HepG2 (cell line): ENCODE data around the gene VDR. TPM values are rescaled to one million over a fixed set of nuclear protein-coding genes. Genes with fewer than 3 reads are reported as not detected.

Source experiments
- ATAC-seq: fragments of 200-7000 bp; cut with Tn5 transposase; 3 replicates; pipeline ENCODE4 v1.9.1; 2020; ENCODE audit warnings: mild to moderate bottlenecking, moderate library complexity
- BruUV-seq: library from RNA; stranded (reverse); fragments of 400-500 nt; replicated peaks from 2 replicates; lab custom pipeline; 2021; lab: Mats Ljungman, UMichigan
- CTCF ChIA-PET: fragments of 300-600 bp; formaldehyde crosslinking; extraction: SDS; loops from one replicate; lab custom pipeline; 2021; ENCODE audit warnings: low total read pairs, inconsistent platforms, low intra/inter-chr PET ratio; lab: Yijun Ruan, JAX
- POLR2A ChIA-PET: fragments of 350-600 bp; sonication (Branson Sonifier 250); formaldehyde crosslinking; loops from one replicate; lab custom pipeline; 2020; ENCODE audit warnings: antibody characterized with exemption, inconsistent platforms; lab: Yijun Ruan, JAX
- DNase-seq: peaks from one replicate; pipeline ENCODE4 v3.0.0-alpha.2; 2015; ENCODE audit warnings: low spot score
- FAIRE-seq: peaks from 3 replicates; lab custom pipeline; 2011; peaks lifted over from hg19 to GRCh38; lab: Jason Lieb, UNC
- H2AFZ ChIP-seq: one replicate; pipeline ENCODE4 v1.6.1; 2011; ENCODE audit warnings: low read length, inconsistent platforms
- H3K27ac ChIP-seq: fragments of 300-600 bp; 3 replicates; pipeline ENCODE4 v1.8.0; 2011; ENCODE audit warnings: mixed run types, mild to moderate bottlenecking, mixed read lengths, low read length, inconsistent platforms; ENCODE audit not compliant: insufficient read depth; ENCODE audit errors: extremely low read length
- H3K27me3 ChIP-seq, 2 experiments: fragments of 200-600 bp in 1 of 2; 2 replicates in 1 of 2; 3 replicates in 1 of 2; pipeline versions ENCODE4 v1.6.0 to v1.8.0; 2011; ENCODE audit warnings: low read length in 2 of 2, mild to moderate bottlenecking in 2 of 2, moderate library complexity in 2 of 2, inconsistent platforms in 1 of 2; ENCODE audit not compliant: insufficient read depth in 2 of 2, control insufficient read depth in 1 of 2
- H3K36me3 ChIP-seq, 2 experiments: fragments of 200-600 bp in 1 of 2; replicated peaks in 1 of 2; 2 replicates in 1 of 2; 3 replicates in 1 of 2; pipeline versions ENCODE4 v1.5.1 to v1.8.0; 2011; ENCODE audit warnings: low read length in 2 of 2, inconsistent platforms in 1 of 2; ENCODE audit not compliant: insufficient read depth in 2 of 2, control insufficient read depth in 1 of 2
- H3K4me1 ChIP-seq: 2 replicates; pipeline ENCODE4 v1.5.1; 2012; ENCODE audit warnings: low read length, inconsistent platforms; ENCODE audit not compliant: insufficient read depth
- H3K4me2 ChIP-seq: 2 replicates; pipeline ENCODE4 v1.6.0; 2011; ENCODE audit warnings: low read depth, low read length, inconsistent platforms
- H3K4me3 ChIP-seq, 3 experiments: fragments of 200-600 bp in 1 of 3; sonication (generic), shearing (Covaris generic) in 1 of 3; replicated peaks in 1 of 3; 2 replicates each; pipeline ENCODE4 v1.5.1; 2011 to 2016; ENCODE audit warnings: low read length in 3 of 3, inconsistent platforms in 2 of 3, low read depth in 2 of 3, mild to moderate bottlenecking in 2 of 3, control low read depth in 1 of 3, mixed read lengths in 1 of 3; ENCODE audit not compliant: insufficient read depth in 1 of 3
- H3K79me2 ChIP-seq: one replicate; pipeline ENCODE4 v1.6.1; 2011; ENCODE audit warnings: low read length, inconsistent platforms; ENCODE audit not compliant: insufficient read depth
- H3K9ac ChIP-seq: 2 replicates; pipeline ENCODE4 v1.6.0; 2011; ENCODE audit warnings: mild to moderate bottlenecking, low read depth, low read length, inconsistent platforms; ENCODE audit not compliant: insufficient read depth
- H3K9me3 ChIP-seq: 2 replicates; pipeline ENCODE4 v1.5.1; 2012; ENCODE audit warnings: mild to moderate bottlenecking, low read length
- H4K20me1 ChIP-seq: 2 replicates; pipeline ENCODE4 v1.6.0; 2011; ENCODE audit warnings: inconsistent platforms, mild to moderate bottlenecking, low read length, moderate library complexity; ENCODE audit not compliant: insufficient read depth
- E2F5 ChIP-seq: sonication (generic); formaldehyde crosslinking; conservative IDR thresholded peaks from 2 replicates; pipeline ENCODE4 v1.4.0; 2020; ENCODE audit warnings: missing genetic modification reagents
- NFAT5 ChIP-seq: sonication (generic); formaldehyde crosslinking; IDR thresholded peaks from 2 replicates; pipeline ENCODE4 v1.4.0; 2020; ENCODE audit warnings: missing genetic modification reagents
- RFXANK ChIP-seq: IDR thresholded peaks from 2 replicates; pipeline ENCODE4 v1.6.1; 2016
- RXRB ChIP-seq: IDR thresholded peaks from 2 replicates; pipeline ENCODE4 v1.6.1; 2016; ENCODE audit warnings: borderline replicate concordance, missing genetic modification reagents, missing compliant biosample characterization
- USF2 ChIP-seq, 2 experiments: sonication (generic) in 1 of 2; formaldehyde crosslinking in 1 of 2; IDR thresholded peaks; 2 replicates each; pipeline versions ENCODE4 v1.5.1 to v1.6.1; 2011 to 2020; ENCODE audit warnings: borderline replicate concordance in 1 of 2, low read depth in 1 of 2, low read length in 1 of 2, mild to moderate bottlenecking in 1 of 2, missing genetic modification reagents in 1 of 2, moderate library complexity in 1 of 2
- ZBTB25 ChIP-seq: IDR thresholded peaks from 2 replicates; pipeline ENCODE4 v1.6.1; 2018; ENCODE audit warnings: missing genetic modification reagents
- ZC3H4 ChIP-seq: sonication (generic); formaldehyde crosslinking; IDR thresholded peaks from 2 replicates; pipeline ENCODE4 v1.4.0; 2020; ENCODE audit warnings: missing genetic modification reagents, borderline replicate concordance
- ZNF563 ChIP-seq: sonication (generic); formaldehyde crosslinking; IDR thresholded peaks from 2 replicates; pipeline ENCODE4 v1.8.0; 2022; ENCODE audit warnings: mild to moderate bottlenecking, moderate library complexity, missing genetic modification reagents
- ZNF564 ChIP-seq: sonication (generic); formaldehyde crosslinking; IDR thresholded peaks from 2 replicates; pipeline ENCODE4 v1.8.1; 2023; ENCODE audit warnings: mild to moderate bottlenecking, missing genetic modification reagents
- ZNF607 ChIP-seq: sonication (generic); formaldehyde crosslinking; IDR thresholded peaks from 2 replicates; pipeline ENCODE4 v1.5.1; 2020; ENCODE audit warnings: missing genetic modification reagents, mild to moderate bottlenecking, borderline replicate concordance
- ZNF615 ChIP-seq: sonication (generic); formaldehyde crosslinking; IDR thresholded peaks from 2 replicates; pipeline ENCODE4 v1.5.0; 2020; ENCODE audit warnings: mild to moderate bottlenecking, missing genetic modification reagents, borderline replicate concordance
- ZNF674 ChIP-seq: sonication (generic); formaldehyde crosslinking; IDR thresholded peaks from 2 replicates; pipeline ENCODE4 v1.5.0; 2020; ENCODE audit warnings: low read depth, mild to moderate bottlenecking, missing genetic modification reagents
- ZNF761 ChIP-seq: sonication (generic); formaldehyde crosslinking; conservative IDR thresholded peaks from 2 replicates; pipeline ENCODE4 v1.4.0; 2020; ENCODE audit warnings: mild to moderate bottlenecking, missing genetic modification reagents
- WGBS: methylation state at CpG from one replicate; pipeline ENCODE4 v1.1.6; 2017; ENCODE audit warnings: low lambda C conversion rate; 5-methylcytosine and 5-hydroxymethylcytosine counted together
- in situ Hi-C: cut with HindIII; loops from 2 replicates; pipeline ENCODE4 v1.10.0; 2017; ENCODE audit warnings: low pct_unique_long_range_greater_than_20kb; ENCODE audit not compliant: extremely low pct_ligation_motif_present
- intact Hi-C: fragments of 100-400 bp; cut with micrococcal nuclease; formaldehyde crosslinking; loops from one replicate; pipeline ENCODE4 v1.10.0; 2022; ENCODE audit not compliant: unreplicated experiment
- polyA plus RNA-seq, 8 experiments: library from polyadenylated mRNA; depleted of rRNA in 3 of 8; stranded (reverse) in 7 of 8; unstranded in 1 of 8; fragments of >200 nt; fragmentation: Illumina TruSeq in 4 of 8; extraction: Trizol in 4 of 8; gene quantifications; 2 replicates each; pipeline versions ENCODE4 v1.2.1 to v1.2.3, GENCODE V29; 2011 to 2016; ENCODE audit warnings: low read depth in 4 of 8, missing spikeins in 1 of 8, mixed read lengths in 1 of 8; ENCODE audit not compliant: insufficient read depth in 1 of 8
- total RNA-seq, 5 experiments: library from RNA; depleted of rRNA; stranded (reverse); fragments of >200 nt; fragmentation: Illumina TruSeq; extraction: Trizol; gene quantifications; 2 replicates each; pipeline ENCODE4 v1.2.3, GENCODE V29; 2016; ENCODE audit warnings: low read depth in 1 of 5

VDR gene
- total and polyA plus RNA-seq, 2 of the 13 experiments (the other 11 are each of a cell fraction or from before 2014, with no cell fraction given), result 0.08 to 0.33 TPM

- TF ChIP-seq E2F5 (no peak), ZNF615 (CRISPR knock-in tag) (no peak), ZNF607 (CRISPR knock-in tag) (no peak), ZNF674 (no peak), USF2 (IDR thresholded peaks at IDR 0.05; ENCODE audit: low read depth, low read length) (no peak), USF2 (CRISPR knock-in tag; IDR thresholded peaks at IDR 0.05; ENCODE audit: borderline replicate concordance) (no peak), ZBTB25 (CRISPR knock-in tag) (no peak)
Measured at GRCh38 chr12:47889040-47889439, 15.8 kb downstream of the VDR start (continued).

GRCh38 chr12:47888153-47888819 is 16.5 kb downstream of the VDR start:
- Histone ChIP-seq H3K36me3 (no peaks in the 10 kb centered on the region), H3K4me1 (peaks cover 25% of the 10 kb centered on the region), H4K20me1 (no peaks in the 10 kb centered on the region), H2AFZ (no peak overlapping the region), H3K27ac (no peak overlapping the region), H3K9ac (no peak overlapping the region), H3K27me3 (peaks cover 0 to 12% of the 10 kb centered on the region in 2 experiments; a peak in 2 of 5 replicates), H3K9me3 (no peaks in the 10 kb centered on the region), H3K4me3 (no peak overlapping the region), H3K79me2 (no peaks in the 10 kb centered on the region), H3K4me2 (no peak overlapping the region)
- intact Hi-C loops, result no loop called here
- no peak for TF ChIP-seq ZNF563 (CRISPR knock-in tag)
- no peak for TF ChIP-seq ZNF761
- no peak for TF ChIP-seq NFAT5 (CRISPR knock-in tag)
- no peak for TF ChIP-seq ZC3H4 (CRISPR knock-in tag)
- no peak for TF ChIP-seq ZNF564 (CRISPR knock-in tag)
- TF ChIP-seq RFXANK (CRISPR knock-in tag), result no peak
- no peak for TF ChIP-seq RXRB (CRISPR knock-in tag)
- FAIRE-seq (no peak), DNase-seq (no peak), ATAC-seq (no peak)
- 69% methylated on average over 9 of the region's 9 CpGs for WGBS
- no TSS peak for BruUV-seq
- POLR2A ChIA-PET, result no interaction called here
- CTCF ChIA-PET, result no interaction called here
- in situ Hi-C loops, result no loop called here
